GM18511 (cell line): ENCODE results near the gene TPI1.

Experiments
- ATAC-seq: cut with Tn5 transposase; IDR thresholded peaks from one replicate; pipeline ENCODE4 v1.9.1; 2021; ENCODE audit warnings: mild to moderate bottlenecking, moderate library complexity; ENCODE audit not compliant: unreplicated experiment

TPI1 gene

DNA sequence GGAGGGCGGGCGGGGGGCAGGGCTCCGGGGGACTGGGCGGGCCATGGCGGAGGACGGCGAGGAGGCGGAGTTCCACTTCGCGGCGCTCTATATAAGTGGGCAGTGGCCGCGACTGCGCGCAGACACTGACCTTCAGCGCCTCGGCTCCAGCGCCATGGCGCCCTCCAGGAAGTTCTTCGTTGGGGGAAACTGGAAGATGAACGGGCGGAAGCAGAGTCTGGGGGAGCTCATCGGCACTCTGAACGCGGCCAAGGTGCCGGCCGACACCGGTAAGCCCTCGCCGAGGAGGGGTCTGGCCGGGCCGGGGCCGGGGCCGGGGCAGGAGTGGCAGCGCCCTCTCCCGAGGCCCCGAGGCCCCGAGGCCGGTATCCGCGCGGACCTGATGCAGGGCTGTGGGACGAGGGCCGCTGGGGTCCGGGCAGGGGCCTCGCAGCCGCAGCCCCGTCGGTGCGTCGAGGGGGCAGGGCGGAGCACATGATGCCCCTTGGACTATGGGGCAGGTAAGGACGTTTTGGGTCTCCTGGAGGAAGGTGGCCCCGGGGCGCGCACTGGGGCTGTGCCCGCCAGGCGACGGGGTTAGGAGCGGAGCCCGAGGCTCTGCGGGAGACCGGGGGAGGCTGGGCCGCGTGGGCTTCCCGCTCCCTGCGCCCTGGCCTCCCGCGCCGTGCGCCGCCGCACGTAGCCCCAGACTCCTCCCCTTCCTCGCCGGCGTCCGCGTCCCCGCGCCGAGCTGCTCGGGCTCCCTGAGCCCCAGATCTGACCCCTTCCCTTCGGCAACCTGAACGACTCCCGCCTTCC, at the start of gene TPI1:
TSS of gene TPI1 (plus strand) at position 119 of the 798 bp plus-strand sequence. CDS start at position 155, 36 bp downstream.
- peak; percentile 66 for ATAC-seq

DNA sequence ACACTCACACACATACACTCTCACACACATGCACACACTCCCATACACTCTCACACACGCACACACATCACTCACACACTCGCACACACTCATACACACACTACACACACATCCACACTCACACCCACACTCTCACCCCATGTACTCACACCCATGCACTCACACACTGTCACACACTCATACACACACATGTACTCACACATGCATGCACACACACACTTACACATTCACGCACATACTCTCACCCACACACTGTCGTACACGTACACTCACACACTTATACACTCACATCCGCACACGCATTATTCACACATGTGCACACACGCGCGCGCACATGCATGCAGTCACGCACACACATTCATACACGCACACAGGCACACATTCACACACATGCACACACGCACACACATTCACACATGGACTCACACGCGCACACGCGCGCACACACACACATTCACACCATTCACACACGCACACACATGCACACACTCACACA, 49.6 kb upstream of the TPI1 start:
- ATAC-seq: no peak

DNA sequence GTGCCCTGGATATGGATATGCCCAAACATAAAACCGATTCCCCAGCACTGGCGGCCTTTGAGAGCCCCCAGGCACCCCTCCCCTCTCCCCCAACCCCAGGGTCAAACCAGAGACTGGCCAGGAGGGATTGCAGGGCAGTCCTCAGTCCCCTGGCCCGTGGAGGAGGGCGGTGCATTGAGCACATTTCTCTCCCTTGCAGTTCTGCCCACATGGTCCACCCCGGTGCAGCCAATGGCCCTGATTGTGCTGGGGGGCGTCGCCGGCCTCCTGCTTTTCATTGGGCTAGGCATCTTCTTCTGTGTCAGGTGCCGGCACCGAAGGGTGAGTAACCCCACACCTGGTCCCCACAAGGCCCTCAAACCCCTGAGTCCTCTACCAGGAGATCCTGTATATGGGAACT, 49.1 kb upstream of the TPI1 start:
- no peak for ATAC-seq

DNA sequence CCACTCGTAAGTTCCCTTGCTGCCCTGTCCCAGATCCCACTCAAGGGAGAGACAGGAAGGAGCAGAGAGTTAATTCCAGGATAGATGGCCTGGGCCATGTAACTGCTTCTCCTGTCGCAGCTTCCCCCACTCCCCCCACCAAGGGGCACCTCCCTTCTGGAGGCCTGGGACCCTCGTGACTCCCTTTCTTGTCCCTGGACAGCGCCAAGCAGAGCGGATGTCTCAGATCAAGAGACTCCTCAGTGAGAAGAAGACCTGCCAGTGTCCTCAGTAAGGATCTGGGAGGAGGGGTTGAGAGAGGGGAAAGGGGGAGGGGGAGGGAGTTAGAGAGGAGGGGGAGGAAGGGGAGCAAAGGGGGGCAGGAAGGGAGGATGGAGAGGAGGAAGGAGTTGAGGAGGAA, 48.7 kb upstream of the TPI1 start:
- no peak for ATAC-seq

DNA sequence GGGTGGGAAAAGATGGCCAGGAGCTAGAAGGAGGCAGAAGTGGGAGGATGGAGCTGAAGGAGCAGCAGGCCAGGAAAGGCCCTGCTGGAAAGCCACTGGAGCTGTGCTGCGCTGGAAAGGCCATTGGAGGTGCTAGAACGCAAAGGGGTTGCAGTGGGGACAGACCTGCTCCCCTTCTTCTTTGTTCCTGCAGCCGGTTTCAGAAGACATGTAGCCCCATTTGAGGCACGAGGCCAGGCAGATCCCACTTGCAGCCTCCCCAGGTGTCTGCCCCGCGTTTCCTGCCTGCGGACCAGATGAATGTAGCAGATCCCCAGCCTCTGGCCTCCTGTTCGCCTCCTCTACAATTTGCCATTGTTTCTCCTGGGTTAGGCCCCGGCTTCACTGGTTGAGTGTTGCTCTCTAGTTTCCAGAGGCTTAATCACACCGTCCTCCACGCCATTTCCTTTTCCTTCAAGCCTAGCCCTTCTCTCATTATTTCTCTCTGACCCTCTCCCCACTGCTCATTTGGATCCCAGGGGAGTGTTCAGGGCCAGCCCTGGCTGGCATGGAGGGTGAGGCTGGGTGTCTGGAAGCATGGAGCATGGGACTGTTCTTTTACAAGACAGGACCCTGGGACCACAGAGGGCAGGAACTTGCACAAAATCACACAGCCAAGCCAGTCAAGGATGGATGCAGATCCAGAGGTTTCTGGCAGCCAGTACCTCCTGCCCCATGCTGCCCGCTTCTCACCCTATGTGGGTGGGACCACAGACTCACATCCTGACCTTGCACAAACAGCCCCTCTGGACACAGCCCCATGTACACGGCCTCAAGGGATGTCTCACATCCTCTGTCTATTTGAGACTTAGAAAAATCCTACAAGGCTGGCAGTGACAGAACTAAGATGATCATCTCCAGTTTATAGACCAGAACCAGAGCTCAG, 48.0 kb upstream of the TPI1 start:
- no peak for ATAC-seq

DNA sequence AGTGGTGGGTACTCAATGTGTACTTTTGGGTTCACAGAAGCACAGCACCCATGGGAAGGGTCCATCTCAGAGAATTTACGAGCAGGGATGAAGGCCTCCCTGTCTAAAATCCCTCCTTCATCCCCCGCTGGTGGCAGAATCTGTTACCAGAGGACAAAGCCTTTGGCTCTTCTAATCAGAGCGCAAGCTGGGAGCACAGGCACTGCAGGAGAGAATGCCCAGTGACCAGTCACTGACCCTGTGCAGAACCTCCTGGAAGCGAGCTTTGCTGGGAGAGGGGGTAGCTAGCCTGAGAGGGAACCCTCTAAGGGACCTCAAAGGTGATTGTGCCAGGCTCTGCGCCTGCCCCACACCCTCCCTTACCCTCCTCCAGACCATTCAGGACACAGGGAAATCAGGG, 47.2 kb upstream of the TPI1 start:
- no peak for ATAC-seq

DNA sequence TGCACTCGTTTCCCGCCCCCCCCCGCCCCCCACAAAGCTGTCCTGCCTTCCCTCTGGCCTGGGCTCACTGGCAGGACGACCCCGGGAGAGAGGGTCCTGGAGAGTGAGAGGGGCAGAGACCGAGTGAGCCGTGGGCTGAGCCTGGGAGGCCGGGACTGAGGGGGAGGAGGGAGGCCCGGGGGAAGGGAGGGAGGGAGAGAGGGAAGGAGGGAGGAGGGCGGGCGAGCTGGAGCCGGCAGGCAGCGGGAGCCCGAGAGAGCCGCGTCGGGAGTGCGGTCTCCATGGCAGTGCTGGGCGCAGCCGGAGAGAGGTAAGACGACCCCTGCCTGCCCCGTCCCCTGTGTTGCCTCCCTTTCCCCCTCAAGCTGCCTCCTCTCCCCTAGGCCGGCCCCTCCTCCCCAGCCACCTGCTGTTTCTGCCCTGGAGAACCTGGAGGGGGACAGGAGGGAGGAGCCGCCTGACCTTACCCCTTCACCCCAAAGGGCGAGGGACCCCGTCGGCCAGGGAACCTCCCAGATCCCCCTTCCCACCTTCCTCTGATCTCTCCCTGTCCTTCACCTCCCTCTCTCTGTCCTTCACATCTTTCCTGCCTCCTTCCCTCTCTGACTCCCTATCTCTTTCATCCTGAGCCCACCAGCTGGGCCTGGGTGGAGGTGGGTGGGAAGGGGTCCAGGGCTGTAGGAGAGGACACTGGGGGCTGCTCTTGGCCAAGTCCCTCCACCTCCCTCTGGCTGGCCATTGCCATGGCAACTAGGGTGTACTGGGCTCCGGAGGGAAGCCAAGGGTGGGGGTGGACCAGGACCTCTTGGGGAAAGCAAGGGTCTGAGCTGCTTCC, 45.5 kb upstream of the TPI1 start, which contains the start of gene GPR162:
TSS of gene GPR162 (plus strand) at position 231 of the 835 bp plus-strand sequence. CDS start 2,078 bp downstream, outside the sequence.
- no peak for ATAC-seq

DNA sequence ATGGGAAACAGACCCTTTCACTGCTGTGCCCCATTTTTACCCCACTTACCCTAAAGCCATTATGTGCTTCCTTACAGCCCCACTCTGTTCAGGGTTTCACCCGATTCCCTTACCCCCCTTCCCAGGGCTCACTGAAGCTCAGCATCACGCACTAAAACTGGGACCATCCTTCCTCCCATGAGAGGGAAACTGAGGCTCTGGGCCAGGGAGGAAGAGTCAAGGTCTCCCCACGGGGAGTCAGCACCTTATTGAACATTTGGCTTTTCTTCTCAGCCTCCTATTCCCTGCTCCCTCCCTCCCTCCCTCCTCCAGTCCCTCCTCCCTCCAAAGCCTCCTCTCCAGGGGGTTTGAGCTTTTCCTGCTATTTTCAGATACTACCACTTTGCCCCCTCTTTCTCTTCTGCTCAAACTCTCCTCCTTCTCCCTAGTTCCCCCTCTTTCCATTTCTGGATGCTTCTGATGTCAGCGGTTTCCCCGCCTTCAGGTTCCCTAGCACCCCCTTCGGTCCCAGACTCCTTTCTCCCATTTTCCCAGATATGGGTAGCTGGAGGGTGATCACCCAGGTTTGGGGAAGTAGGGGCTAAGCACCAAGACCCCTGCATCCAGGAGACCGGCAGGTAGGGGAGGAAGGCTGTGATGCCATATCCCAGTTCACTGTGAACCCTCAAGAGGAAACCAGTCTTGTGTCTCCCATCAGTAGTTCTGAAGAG, 44.8 kb upstream of the TPI1 start:
- no peak for ATAC-seq

DNA sequence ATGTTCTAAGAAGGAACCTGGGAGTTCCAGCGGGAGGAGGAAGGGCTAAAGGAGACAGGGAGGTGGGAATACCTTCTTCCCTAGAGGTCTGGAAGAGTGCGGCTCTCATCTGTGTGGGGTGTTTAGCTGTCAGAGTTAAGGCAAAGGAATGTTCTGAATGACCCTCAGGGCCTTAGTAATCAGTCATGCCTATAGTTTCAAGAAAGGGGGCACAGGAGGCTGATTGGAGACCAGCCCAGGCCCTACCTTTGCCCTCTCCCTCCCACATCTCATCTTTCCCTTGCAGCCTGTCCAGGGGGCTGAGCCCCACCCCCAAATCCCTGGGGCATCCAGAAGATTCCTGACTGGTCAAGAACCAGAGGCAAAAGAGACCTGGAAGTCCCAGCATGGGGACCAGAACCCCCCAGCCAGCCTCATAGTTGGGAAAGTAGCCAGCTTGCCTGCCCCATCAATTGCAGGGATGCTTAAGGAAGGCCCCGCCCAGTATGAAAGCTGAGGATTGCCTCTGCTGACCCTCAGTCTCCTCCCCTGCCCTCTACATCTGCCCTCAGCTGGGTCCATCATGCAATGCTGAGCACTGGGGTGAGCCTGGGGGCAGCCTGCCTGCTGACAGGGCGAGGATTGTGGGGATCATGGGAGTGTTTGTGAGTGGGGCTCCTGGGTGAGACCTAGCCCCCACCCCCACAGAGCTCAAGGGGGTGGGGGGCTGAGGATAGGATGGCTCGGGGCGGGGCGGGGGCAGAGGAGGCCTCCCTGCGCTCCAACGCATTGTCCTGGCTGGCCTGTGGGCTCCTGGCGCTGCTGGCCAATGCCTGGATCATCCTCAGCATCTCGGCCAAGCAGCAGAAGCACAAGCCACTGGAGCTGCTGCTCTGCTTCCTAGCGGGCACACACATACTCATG, 43.9 kb upstream of the TPI1 start:
- ATAC-seq: no peak

DNA sequence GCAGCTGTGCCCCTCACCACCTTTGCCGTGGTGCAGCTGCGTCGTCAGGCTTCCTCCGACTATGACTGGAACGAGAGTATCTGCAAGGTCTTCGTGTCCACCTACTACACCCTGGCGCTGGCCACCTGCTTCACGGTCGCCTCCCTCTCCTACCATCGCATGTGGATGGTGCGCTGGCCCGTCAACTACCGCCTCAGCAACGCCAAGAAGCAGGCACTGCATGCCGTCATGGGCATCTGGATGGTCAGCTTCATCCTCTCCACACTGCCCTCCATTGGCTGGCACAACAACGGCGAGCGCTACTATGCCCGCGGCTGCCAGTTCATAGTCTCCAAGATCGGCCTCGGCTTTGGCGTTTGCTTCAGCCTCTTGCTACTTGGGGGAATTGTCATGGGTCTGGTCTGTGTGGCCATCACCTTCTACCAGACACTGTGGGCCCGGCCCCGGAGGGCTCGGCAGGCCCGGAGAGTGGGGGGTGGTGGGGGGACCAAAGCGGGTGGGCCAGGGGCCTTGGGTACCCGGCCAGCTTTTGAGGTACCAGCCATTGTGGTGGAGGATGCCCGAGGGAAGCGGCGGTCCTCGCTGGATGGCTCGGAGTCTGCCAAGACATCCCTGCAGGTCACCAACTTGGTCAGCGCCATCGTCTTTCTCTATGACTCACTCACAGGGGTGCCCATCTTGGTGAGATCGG, 43.1 kb upstream of the TPI1 start:
- no peak for ATAC-seq

DNA sequence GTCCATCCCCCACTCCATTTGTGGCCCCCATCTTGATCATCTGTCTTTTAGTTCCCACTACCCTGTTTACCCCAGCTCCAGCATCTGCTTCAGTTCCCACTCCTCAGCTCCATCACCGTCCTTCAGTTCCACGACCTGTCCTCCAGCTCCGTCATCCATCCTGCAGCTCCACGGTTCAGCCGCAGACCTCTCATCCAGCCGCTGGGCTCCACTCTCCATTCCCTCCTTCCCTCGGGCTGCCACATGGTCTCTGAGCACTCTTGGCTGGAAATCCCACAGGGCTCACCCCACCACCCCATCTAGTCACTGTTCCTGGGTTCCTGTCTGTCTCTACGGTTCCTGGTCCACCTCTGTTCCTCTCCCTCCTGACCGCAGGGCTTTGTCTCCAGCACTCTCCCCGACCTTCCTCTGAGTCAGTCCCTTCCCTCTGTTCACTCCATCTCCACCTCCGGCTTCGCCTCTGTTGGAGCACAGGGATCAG, 42.4 kb upstream of the TPI1 start:
- no peak for ATAC-seq

DNA sequence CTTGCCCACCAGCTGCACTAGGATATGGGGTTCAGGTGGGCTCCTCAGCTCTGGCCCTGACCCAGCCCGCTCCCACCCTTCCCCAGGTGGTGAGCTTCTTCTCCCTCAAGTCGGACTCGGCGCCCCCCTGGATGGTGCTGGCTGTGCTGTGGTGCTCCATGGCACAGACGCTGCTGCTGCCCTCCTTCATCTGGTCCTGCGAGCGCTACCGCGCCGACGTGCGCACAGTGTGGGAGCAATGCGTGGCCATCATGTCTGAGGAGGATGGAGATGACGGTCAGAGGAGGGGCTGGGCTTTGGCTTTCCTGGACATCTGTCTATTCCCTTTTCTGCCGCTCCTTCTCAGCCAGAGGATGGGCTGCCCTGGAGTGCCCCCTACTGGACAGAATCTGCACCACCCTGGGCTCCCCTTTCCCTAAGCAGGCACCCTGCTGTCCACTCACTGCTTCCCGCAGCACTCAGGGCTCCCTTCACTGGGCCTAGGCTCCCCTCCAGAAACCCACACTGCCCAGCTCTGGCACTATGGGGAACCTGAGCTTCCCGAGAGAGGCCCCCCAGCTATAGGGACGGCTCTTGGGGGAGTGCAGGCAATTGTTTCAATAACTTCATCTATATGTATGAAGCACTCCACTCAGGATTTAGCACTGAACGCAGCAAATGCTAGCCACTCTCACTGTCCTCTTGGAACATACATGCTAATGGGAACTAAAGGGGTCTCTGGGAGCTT, 41.8 kb upstream of the TPI1 start:
- no peak for ATAC-seq

DNA sequence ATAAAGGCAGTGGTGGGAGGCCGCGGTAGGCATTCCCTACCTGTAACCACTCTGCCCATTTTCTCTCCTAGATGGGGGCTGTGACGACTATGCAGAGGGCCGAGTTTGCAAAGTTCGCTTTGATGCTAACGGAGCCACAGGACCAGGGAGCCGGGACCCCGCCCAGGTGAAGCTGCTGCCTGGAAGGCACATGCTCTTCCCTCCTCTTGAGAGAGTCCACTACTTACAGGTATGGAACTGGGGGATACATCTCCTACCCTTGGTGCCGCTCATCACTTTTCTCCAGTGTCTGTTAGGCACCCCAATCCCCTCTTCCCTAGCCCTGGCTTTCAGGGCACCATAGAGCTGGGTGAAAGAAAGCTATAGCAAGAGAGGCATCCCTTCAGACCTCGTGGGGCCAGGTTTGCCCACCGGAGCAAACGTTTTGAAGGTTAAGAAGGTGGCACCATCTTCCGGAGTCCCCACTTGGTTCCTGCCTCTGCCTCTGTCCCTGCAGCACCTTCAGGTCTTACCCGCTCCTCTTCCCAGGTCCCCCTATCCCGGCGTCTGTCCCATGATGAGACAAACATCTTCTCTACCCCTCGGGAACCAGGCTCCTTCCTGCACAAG, 41.1 kb upstream of the TPI1 start:
- no peak for ATAC-seq

DNA sequence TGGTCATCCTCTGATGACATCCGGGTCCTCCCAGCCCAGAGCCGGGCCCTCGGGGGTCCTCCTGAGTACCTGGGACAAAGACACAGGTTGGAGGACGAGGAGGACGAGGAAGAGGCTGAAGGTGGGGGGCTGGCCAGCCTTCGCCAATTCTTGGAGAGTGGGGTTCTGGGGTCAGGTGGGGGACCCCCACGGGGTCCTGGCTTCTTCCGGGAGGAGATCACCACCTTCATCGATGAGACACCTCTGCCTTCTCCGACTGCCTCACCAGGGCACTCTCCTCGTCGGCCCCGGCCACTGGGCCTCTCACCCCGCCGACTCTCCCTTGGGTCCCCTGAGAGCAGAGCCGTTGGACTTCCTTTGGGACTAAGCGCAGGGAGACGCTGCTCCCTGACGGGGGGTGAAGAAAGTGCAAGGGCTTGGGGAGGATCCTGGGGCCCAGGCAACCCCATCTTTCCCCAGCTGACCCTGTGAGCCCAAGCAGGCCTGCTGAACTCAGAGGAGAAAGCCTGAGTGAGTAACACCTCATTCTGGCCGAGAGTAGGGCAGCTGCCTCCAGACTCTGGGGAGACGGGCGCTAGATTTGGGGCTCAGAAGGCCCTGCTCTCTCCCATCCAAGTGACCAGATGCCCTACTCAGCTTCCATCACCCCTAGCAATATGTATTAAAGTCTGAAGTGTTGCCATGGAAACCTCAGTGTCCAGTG, 40.4 kb upstream of the TPI1 start:
- ATAC-seq: no peak

DNA sequence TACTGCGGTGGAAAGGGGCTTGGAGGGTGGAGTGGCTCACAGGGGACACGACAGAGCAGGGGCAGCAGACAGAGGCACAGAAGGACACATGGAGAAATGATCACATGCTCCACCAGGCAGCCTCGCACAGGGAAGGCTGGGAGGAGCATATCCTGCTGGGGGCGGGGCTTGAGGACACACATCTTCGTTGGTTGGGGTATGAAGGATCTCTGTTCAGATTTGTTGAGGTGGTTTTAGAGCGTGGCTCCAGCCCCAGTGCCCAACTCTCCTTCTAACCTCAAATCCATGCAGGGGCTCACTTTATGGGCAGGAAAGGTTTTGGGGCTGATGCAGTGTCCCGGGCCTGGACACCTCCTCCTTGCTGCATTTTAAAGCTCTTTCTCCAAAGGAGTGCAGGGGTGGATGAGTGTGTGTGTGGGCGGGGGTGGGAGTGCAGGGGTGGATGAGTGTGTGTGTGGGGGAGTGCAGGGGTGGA, 39.9 kb upstream of the TPI1 start:
- no peak for ATAC-seq

DNA sequence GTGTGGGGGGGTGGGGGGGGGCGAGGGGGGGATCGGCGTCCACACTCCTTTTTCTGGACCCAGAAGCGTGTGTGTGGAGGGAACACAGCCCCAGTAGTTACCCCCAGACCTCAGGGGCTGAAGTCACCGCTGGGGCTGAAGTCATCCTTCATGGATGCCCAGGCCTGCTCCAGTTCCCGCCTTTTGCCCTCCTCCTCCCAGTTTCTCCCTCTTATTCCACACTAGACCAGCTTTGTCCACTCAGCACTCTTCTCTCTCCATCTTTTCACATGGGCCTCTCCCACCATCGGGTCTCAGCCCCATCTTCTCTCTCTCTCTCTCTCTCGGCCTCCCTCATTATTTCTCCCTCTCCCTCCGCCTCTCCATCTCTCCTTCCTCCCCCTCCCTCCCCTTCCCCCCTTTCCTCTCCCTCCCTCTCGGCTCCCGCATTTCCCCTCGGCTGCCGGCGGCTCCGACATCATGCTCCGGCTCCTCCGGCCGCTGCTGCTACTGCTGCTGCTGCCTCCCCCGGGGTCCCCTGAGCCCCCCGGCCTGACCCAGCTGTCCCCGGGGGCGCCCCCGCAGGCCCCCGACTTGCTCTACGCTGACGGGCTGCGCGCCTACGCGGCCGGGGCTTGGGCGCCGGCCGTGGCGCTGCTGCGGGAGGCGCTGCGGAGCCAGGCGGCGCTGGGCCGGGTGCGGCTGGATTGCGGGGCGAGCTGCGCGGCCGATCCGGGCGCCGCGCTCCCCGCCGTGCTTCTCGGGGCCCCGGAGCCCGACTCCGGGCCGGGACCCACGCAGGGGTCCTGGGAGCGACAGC, 39.1 kb upstream of the TPI1 start, which contains the start of gene P3H3:
TSS of gene P3H3 (plus strand) at position 426 of the 799 bp plus-strand sequence. CDS start at position 460, 34 bp downstream.
- no peak for ATAC-seq
